IMR-90 (cell line): ENCODE data around the gene RANBP10.

Experiments used
- MAFK ChIP-seq: IDR thresholded peaks from 2 replicates; pipeline ENCODE4 v1.6.1; 2012; ENCODE audit warnings: low read depth, low read length, improper control_type of control experiment
- POLR2A ChIP-seq: IDR thresholded peaks from 2 replicates; pipeline ENCODE4 v1.6.1; 2012; ENCODE audit warnings: mild to moderate bottlenecking, low read depth, low read length
- RAD21 ChIP-seq: IDR thresholded peaks from 2 replicates; pipeline ENCODE4 v1.6.1; 2012; ENCODE audit warnings: low read length, improper control_type of control experiment
- RCOR1 ChIP-seq: IDR thresholded peaks from 2 replicates; pipeline ENCODE4 v1.6.1; 2012; ENCODE audit warnings: mild to moderate bottlenecking, low read length, improper control_type of control experiment; ENCODE audit not compliant: insufficient replicate concordance
- TF ChIP-seq, protein P1 (sequence below): conservative IDR thresholded peaks from 2 replicates; pipeline ENCODE4 v1.5.1; 2012; ENCODE audit warnings: mild to moderate bottlenecking, low read depth, low read length, improper control_type of control experiment
- TF ChIP-seq, protein P2 (sequence below): fragments of 150-350 bp; IDR thresholded peaks from 2 replicates; pipeline ENCODE4 v1.6.1; 2017; ENCODE audit warnings: mild to moderate bottlenecking, antibody characterized with exemption, low read length, low read depth

DNA sequence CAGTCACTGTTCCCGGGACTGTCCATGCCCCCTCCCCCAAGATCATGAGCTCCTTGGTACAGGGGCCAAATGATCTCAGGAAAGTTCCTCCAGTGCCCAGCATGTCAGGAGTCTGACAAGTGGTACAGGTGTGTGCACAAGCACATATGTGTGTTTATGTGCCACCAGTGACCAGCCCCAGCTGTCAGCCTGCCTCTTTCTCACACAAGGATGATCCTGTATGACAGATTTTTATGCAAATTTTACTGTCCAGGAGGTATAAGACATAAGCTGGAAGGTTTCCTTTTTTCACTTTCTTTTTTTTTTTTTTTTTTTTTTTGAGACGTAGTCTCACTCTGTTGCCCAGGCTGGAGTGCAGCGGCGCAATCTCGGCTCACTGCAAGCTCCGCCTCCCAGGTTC, 55.9 kb downstream of the RANBP10 start:
- TF ChIP-seq, protein P1, sequence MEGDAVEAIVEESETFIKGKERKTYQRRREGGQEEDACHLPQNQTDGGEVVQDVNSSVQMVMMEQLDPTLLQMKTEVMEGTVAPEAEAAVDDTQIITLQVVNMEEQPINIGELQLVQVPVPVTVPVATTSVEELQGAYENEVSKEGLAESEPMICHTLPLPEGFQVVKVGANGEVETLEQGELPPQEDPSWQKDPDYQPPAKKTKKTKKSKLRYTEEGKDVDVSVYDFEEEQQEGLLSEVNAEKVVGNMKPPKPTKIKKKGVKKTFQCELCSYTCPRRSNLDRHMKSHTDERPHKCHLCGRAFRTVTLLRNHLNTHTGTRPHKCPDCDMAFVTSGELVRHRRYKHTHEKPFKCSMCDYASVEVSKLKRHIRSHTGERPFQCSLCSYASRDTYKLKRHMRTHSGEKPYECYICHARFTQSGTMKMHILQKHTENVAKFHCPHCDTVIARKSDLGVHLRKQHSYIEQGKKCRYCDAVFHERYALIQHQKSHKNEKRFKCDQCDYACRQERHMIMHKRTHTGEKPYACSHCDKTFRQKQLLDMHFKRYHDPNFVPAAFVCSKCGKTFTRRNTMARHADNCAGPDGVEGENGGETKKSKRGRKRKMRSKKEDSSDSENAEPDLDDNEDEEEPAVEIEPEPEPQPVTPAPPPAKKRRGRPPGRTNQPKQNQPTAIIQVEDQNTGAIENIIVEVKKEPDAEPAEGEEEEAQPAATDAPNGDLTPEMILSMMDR = no peak
- TF ChIP-seq, protein P2, sequence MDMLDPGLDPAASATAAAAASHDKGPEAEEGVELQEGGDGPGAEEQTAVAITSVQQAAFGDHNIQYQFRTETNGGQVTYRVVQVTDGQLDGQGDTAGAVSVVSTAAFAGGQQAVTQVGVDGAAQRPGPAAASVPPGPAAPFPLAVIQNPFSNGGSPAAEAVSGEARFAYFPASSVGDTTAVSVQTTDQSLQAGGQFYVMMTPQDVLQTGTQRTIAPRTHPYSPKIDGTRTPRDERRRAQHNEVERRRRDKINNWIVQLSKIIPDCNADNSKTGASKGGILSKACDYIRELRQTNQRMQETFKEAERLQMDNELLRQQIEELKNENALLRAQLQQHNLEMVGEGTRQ = no peak
- no peak for TF ChIP-seq MAFK
- no peak for TF ChIP-seq RCOR1
- TF ChIP-seq POLR2A = no peak
- no peak for TF ChIP-seq RAD21
